GM12864 (cell line): ENCODE results near the gene FOS.

Experiments used
- DNase-seq: peaks from one replicate; pipeline ENCODE4 v3.0.0-alpha.2; 2011; ENCODE audit warnings: low read depth
- H3K4me3 ChIP-seq: 2 replicates; pipeline ENCODE4 v1.5.1; 2011; ENCODE audit warnings: mild to moderate bottlenecking, low read depth, low read length, control low read depth
- TF ChIP-seq, protein P1 (sequence below): IDR thresholded peaks from 2 replicates; pipeline ENCODE4 v1.5.1; 2011; ENCODE audit warnings: low read depth, mild to moderate bottlenecking, moderate library complexity, low read length, control low read depth, inconsistent platforms; ENCODE audit errors: missing control alignments

FOS gene

DNA sequence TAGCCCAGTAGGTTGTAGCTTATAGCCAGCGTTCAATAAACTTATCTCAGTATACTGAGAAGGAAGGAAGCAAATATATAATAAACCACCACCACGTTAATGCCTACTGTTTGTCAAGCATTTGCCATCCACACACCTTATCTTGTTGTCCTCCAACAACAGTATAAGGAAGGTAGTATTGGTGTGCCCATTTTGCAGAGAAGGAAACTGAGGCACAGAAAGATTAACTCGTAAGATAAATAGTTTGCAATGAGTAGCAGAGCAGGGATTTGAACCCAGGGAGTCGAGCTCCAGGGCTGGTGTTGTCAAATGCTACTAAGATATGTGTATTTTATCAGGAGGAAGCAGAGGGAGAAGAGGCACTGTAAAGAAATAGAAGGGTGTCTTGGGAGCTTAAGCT lies 27.8 kb upstream of the FOS start:
- TF ChIP-seq, protein P1, sequence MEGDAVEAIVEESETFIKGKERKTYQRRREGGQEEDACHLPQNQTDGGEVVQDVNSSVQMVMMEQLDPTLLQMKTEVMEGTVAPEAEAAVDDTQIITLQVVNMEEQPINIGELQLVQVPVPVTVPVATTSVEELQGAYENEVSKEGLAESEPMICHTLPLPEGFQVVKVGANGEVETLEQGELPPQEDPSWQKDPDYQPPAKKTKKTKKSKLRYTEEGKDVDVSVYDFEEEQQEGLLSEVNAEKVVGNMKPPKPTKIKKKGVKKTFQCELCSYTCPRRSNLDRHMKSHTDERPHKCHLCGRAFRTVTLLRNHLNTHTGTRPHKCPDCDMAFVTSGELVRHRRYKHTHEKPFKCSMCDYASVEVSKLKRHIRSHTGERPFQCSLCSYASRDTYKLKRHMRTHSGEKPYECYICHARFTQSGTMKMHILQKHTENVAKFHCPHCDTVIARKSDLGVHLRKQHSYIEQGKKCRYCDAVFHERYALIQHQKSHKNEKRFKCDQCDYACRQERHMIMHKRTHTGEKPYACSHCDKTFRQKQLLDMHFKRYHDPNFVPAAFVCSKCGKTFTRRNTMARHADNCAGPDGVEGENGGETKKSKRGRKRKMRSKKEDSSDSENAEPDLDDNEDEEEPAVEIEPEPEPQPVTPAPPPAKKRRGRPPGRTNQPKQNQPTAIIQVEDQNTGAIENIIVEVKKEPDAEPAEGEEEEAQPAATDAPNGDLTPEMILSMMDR: no peak
- no peak for DNase-seq
- no peak overlapping the region for H3K4me3 ChIP-seq

DNA sequence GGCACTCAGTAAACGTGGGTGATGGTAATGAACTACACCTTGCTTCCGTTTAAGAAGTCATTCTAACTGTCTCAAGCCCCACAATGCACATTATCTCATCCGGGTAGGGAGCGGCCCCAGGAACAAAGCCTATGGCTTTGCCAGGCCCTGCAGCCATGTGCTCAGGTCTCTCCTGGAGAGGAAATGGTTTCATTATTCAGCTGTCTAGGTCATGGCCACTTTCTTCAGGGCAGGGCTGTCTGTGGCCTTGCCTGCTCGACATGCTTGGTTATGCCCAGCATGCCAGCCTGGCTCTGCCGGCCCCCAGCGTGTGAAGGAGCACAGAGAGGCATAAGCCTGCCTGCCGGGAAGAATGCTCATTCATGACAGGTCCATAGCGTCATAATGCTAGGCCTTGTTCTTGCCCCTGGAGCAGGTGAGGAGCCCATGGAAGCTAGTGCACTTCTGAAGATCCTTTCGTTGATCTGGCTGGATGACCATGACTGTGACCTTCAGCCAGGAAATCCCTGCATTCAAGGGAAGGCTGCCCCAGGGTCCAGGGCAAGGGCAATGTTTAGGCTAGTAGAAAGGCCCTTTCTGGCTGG lies 26.3 kb upstream of the FOS start:
- H3K4me3 ChIP-seq: no peak overlapping the region
- TF ChIP-seq, protein P1: no peak
- DNase-seq: no peak

DNA sequence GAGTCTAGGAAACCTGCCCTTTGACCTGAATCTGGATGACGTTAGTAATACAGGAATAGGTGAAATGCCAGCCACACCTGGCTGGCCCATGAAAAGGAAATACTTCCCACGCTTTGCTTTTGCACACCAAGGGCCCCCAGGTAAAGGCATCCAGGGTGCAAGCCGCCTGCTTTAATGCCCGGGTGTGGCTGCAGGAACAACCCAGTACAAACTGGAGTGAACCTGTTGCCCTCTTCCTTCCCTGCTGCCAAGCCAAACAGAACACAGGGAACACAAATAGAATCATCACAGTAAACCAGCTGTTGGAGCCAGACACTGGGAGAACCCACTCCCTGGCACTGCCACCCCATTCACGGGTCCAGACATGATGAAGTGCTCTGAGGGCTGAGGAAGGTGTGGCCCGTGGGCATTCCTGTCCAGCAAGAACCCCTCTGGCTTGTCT lies 24.2 kb upstream of the FOS start:
- TF ChIP-seq, protein P1: no peak
- H3K4me3 ChIP-seq: no peak overlapping the region

DNA sequence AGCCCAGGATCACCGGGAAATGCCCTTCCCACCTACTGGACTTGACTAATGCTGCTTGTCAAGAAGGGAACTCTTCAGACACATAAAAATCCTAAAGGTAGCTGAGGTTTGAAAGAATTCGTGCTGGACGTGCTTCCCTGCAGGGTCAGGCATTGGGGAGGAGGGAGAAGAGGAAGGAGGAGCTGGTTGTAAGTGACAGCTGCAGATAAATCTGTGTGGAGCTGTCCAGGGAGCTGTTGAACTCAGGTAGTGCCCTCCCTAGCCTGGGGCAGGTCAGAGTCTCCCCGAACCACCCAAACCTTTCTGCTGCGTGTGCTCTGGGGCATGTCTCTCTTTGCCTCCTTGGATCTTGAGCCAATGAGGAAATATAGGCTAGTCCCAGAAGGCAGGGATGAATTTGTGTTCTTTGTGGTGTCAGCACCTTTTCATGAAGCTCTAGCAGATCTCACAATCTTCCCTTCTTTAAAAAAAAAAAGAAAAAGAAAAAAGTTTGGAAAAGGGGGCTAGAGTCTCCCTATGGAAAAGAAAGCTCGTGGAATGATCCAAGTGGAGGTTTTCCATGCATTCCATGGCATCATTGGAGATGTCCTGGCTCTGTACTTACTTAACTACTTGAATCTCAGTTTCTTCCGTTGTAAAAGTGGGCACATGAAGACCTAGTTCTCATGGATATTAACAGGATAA lies 23.6 kb upstream of the FOS start:
- H3K4me3 ChIP-seq: no peak overlapping the region
- no peak for DNase-seq
- TF ChIP-seq, protein P1: no peak

More for the DNA sequence above, 24.2 kb upstream of the FOS start:
- DNase-seq: no peak

DNA sequence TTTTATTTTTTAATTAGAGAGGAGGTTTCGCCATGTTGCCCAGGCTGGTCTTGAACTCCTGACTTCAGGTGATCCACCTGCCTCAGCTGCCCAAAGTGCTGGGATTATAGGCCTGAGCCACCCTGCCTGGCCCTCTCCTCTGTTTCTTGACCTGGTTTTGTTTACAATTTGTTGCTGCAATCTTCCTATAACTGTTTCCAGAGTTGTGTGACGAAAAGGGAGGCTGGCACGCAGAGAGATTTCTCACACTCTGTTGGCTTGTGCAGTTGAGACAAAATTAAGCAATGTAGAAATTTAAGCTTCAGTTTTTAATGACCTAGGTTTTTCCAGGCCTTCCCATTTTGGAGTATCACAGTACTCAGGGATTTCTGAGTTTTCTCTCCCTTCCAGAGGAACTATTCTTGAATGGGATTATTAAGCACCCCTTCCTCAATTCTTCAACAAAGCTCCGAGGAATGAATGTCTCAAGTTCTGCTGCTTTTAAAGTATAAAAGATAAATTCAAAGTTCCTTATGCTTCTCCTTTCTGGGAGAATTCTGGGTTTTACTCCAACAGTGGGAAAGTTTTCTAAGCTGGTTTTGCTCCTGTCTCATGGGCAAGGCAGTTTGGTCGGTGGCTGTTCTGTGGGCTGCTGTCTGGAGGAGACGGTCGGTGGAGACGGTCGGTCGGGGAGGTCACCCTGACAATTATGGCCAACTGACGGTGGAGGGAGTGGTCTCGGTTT lies 20.4 kb upstream of the FOS start:
- peak overlapping the region; percentile 52 for H3K4me3 ChIP-seq
- no peak for DNase-seq

DNA sequence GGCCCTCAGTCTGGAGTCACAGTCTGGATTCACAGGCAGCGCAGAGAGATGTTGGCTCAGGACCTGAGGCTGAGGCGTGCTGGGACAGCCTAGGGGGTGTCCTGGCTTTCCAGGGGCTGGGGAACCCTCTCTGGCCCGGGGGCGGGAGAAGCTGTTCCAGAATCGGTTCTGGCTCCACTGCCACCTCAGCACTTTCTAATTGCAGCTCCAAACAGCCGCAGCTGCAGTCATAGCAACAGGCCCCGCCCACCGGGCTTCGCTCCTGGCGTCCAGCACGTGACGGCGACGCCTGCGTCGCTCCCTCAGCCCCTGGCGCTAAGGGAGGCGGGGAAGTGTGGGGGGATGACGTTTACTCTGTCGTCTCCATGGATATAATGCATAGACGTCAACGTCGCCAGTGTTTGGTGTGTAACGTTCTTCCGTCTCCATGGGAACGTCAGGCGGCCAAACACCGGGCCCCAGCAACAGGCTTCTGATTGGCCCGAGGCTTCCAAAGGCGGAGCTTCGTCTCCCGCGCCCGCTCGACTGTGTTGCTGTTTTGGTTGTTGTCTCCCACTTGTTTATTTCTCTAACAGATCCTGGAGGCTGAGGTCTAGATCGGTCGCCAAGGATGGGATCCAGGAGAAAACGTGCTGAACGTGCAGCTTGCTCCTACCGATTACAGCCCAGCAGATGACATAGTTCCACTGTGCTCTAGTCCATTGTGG lies 19.7 kb upstream of the FOS start:
- TF ChIP-seq, protein P1: no peak
- peak overlapping the region; percentile 52 for H3K4me3 ChIP-seq
- peak; percentile 99 for DNase-seq

More for the DNA sequence above, 20.4 kb upstream of the FOS start:
- TF ChIP-seq, protein P1: no peak
